Measurements from ENCODE around the gene WNT8B.

- TF ChIP-seq POLR2A (IDR thresholded peaks at IDR 0.05), result no peak
- TF ChIP-seq, protein P1, sequence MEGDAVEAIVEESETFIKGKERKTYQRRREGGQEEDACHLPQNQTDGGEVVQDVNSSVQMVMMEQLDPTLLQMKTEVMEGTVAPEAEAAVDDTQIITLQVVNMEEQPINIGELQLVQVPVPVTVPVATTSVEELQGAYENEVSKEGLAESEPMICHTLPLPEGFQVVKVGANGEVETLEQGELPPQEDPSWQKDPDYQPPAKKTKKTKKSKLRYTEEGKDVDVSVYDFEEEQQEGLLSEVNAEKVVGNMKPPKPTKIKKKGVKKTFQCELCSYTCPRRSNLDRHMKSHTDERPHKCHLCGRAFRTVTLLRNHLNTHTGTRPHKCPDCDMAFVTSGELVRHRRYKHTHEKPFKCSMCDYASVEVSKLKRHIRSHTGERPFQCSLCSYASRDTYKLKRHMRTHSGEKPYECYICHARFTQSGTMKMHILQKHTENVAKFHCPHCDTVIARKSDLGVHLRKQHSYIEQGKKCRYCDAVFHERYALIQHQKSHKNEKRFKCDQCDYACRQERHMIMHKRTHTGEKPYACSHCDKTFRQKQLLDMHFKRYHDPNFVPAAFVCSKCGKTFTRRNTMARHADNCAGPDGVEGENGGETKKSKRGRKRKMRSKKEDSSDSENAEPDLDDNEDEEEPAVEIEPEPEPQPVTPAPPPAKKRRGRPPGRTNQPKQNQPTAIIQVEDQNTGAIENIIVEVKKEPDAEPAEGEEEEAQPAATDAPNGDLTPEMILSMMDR (IDR thresholded peaks at IDR 0.05), result no peak
Observed at GRCh38 chr10:100524638-100525037, 61.8 kb downstream of the WNT8B start.

Measured in testis (tissue), 2 donors.